Common myeloid progenitor, CD34-positive (primary cell): ENCODE results near the gene CSNK2A2.

Experiments used
- CTCF ChIA-PET: fragments of 350-600 bp; sonication (Branson Sonifier 250); formaldehyde crosslinking; loops from one replicate; lab custom pipeline; 2021; ENCODE audit warnings: antibody characterized with exemption; lab: Charles Lee
- POLR2A ChIA-PET: fragments of 350-600 bp; sonication (Branson Sonifier 250); formaldehyde crosslinking; loops from one replicate; lab custom pipeline; 2021; ENCODE audit warnings: antibody characterized with exemption; lab: Charles Lee
- DNase-seq, 3 donors: peaks; one replicate each; pipeline versions ENCODE4 v3.0.0 to v3.0.0-alpha.2; 2013
- H3K27ac ChIP-seq, 2 experiments: 1 replicate in 1 of 2; 2 replicates in 1 of 2; pipeline ENCODE4 v1.7.0; 2013; ENCODE audit warnings: inconsistent platforms in 2 of 2, low read length in 2 of 2, mild to moderate bottlenecking in 2 of 2, low read depth in 1 of 2, moderate library complexity in 1 of 2; ENCODE audit not compliant: severe bottlenecking in 2 of 2, insufficient read depth in 1 of 2, poor library complexity in 1 of 2
- H3K27me3 ChIP-seq, 5 experiments: replicated peaks in 2 of 5; 1 replicate in 3 of 5; 2 replicates in 2 of 5; pipeline versions ENCODE4 v1.6.1 to v1.7.0; 2013; ENCODE audit warnings: low read length in 4 of 5, mild to moderate bottlenecking in 2 of 5, moderate library complexity in 2 of 5, inconsistent platforms in 1 of 5; ENCODE audit not compliant: insufficient read depth in 5 of 5, control insufficient read depth in 4 of 5
- H3K36me3 ChIP-seq, 4 experiments: 1 replicate in 2 of 4; 2 replicates in 2 of 4; pipeline versions ENCODE4 v1.6.1 to v1.7.0; 2013; ENCODE audit warnings: low read length in 3 of 4, control low read depth in 1 of 4, mild to moderate bottlenecking in 1 of 4; ENCODE audit not compliant: control insufficient read depth in 4 of 4, insufficient read depth in 4 of 4
- H3K4me1 ChIP-seq, 4 experiments: 1 replicate in 3 of 4; 2 replicates in 1 of 4; pipeline versions ENCODE4 v1.6.1 to v1.7.1; 2013; ENCODE audit warnings: low read length in 3 of 4, mild to moderate bottlenecking in 3 of 4, control low read depth in 1 of 4, inconsistent platforms in 1 of 4, moderate library complexity in 1 of 4; ENCODE audit not compliant: control insufficient read depth in 4 of 4, insufficient read depth in 4 of 4; ENCODE audit errors: control extremely low read depth in 1 of 4
- H3K4me3 ChIP-seq, 7 experiments: 1 replicate in 4 of 7; 2 replicates in 3 of 7; pipeline versions ENCODE4 v1.5.1 to v1.7.0; 2013; ENCODE audit warnings: mild to moderate bottlenecking in 7 of 7, low read length in 6 of 7, moderate library complexity in 6 of 7, inconsistent platforms in 2 of 7, low read depth in 2 of 7, control low read depth in 1 of 7; ENCODE audit not compliant: insufficient read depth in 4 of 7, control insufficient read depth in 1 of 7; ENCODE audit errors: extremely low read depth in 1 of 7
- H3K9me3 ChIP-seq, 5 experiments: 1 replicate in 4 of 5; 2 replicates in 1 of 5; pipeline versions ENCODE4 v1.6.1 to v1.7.1; 2013; ENCODE audit warnings: low read length in 4 of 5, mild to moderate bottlenecking in 2 of 5, inconsistent platforms in 1 of 5, low read depth in 1 of 5, moderate library complexity in 1 of 5; ENCODE audit not compliant: control insufficient read depth in 4 of 5, insufficient read depth in 2 of 5; ENCODE audit errors: control extremely low read depth in 1 of 5
- WGBS: methylation state at CpG from one replicate; pipeline ENCODE4 v1.1.5; 2013; ENCODE audit not compliant: insufficient coverage; 5-methylcytosine and 5-hydroxymethylcytosine counted together

Gene CSNK2A2

DNA sequence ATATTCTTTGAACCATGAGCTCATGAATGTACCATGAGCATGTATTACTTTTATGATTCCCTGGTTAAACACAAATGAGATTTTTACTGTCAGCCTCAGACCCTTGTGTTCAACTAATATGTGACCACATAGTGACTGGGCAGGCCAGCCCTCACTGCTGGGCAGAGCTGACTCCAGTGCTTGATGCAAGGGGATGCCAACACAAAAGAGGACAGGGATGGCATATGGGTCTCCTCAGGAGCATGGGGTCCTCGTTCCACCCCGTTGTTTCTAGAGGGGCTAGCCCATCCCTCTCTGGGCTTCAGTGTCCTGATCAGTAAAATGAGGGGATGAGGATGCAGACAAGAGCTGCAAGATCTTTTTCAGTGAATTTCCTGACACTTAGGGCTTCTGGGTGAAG lies 88.0 kb downstream of the CSNK2A2 start:
- no peak overlapping the region for H3K4me3 ChIP-seq
- POLR2A ChIA-PET: interaction anchor here (1.2 kb wide), 1 partner anchor 9 kb away, joined by 4 read pairs; no protein-coding TSS in a partner anchor
- CTCF ChIA-PET: interaction anchor here (0.8 to 4.1 kb wide), 8 partner anchors 11 to 220 kb away, joined by 3 to 19 read pairs (median 4); no protein-coding TSS in a partner anchor
- DNase-seq: no peak
- H3K4me1 ChIP-seq: peaks cover 0 to 35% (median 28%) of the 10 kb centered on the region in 4 experiments
- 93% methylated on average over 2 of the region's 2 CpGs for WGBS
- H3K27me3 ChIP-seq: no peaks in the 10 kb centered on the region
- H3K36me3 ChIP-seq: peaks cover 9 to 23% (median 16%) of the 10 kb centered on the region in 4 experiments
- H3K27ac ChIP-seq: no peak overlapping the region
- no peaks in the 10 kb centered on the region for H3K9me3 ChIP-seq

DNA sequence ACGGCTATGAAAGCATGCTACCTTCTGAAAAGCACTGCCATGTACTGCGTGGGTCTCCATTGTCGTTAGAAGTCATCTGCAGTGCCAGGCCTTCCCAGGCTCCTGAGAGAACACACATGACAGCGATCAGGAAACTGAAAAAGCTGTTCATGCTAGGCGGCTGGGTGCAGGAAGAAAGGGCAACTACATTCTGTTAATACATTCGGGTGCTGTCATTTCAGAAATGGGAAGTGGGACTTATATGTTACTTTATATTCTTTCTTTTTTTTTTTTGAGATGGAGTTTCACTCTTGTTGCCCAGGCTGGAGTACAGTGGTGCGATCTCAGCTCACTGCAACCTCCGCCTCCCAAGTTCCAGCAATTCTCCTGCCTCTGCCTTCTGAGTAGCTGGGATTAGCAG lies 88.6 kb downstream of the CSNK2A2 start:
- H3K27ac ChIP-seq: no peak overlapping the region
- WGBS: 17% methylated on average over 4 of the region's 8 CpGs
- POLR2A ChIA-PET: interaction anchor here (1.2 kb wide), 1 partner anchor 13 kb away, joined by 3 read pairs; no protein-coding TSS in a partner anchor
- peaks cover 5 to 18% (median 11%) of the 10 kb centered on the region in 4 experiments for H3K36me3 ChIP-seq
- H3K9me3 ChIP-seq: no peaks in the 10 kb centered on the region
- DNase-seq: peak in 2 of 3 donors; percentile 47 to 55
- peaks cover 0 to 35% (median 28%) of the 10 kb centered on the region in 4 experiments for H3K4me1 ChIP-seq
- H3K4me3 ChIP-seq: peak overlapping the region in 1 of 7 experiments; percentile 32
- CTCF ChIA-PET: interaction anchor here (0.6 to 4.1 kb wide), 9 partner anchors 10 to 385 kb away, joined by 3 to 19 read pairs (median 4); no protein-coding TSS in a partner anchor
- H3K27me3 ChIP-seq: no peaks in the 10 kb centered on the region
